H9 (cell line): ENCODE measurements around the gene LETMD1. TPM values are rescaled to one million over a fixed set of nuclear protein-coding genes. Genes with fewer than 3 reads are reported as not detected.

Source experiments
- DNase-seq: peaks from one replicate; pipeline ENCODE4 v3.0.0-alpha.2; 2017
- H2AFZ ChIP-seq: one replicate; pipeline ENCODE4 v1.6.1; 2013; ENCODE audit warnings: mild to moderate bottlenecking, low read length, control low read depth, moderate library complexity
- H2AK5ac ChIP-seq: 2 replicates; pipeline ENCODE4 v1.6.1; 2013; ENCODE audit warnings: low read length, control low read depth, mixed read lengths; ENCODE audit not compliant: insufficient read length
- H2BK120ac ChIP-seq: one replicate; pipeline ENCODE4 v1.6.1; 2013; ENCODE audit warnings: low read depth, mild to moderate bottlenecking, low read length, control low read depth, inconsistent platforms; ENCODE audit not compliant: poor library complexity, severe bottlenecking
- H2BK12ac ChIP-seq: 2 replicates; pipeline ENCODE4 v1.6.1; 2013; ENCODE audit warnings: low read length, control low read depth, mixed read lengths, low read depth; ENCODE audit not compliant: insufficient read length
- H2BK15ac ChIP-seq: 2 replicates; pipeline ENCODE4 v1.6.1; 2013; ENCODE audit warnings: low read depth, low read length, control low read depth
- H2BK20ac ChIP-seq: one replicate; pipeline ENCODE4 v1.6.1; 2013; ENCODE audit warnings: low read depth, mild to moderate bottlenecking, low read length, control low read depth, inconsistent platforms; ENCODE audit not compliant: poor library complexity, severe bottlenecking
- H2BK5ac ChIP-seq: 2 replicates; pipeline ENCODE4 v1.6.1; 2013; ENCODE audit warnings: low read length, control low read depth, mixed read lengths; ENCODE audit not compliant: insufficient read length
- H3K14ac ChIP-seq: 2 replicates; pipeline ENCODE4 v1.6.1; 2013; ENCODE audit warnings: low read length, control low read depth; ENCODE audit not compliant: insufficient read depth
- H3K18ac ChIP-seq: 2 replicates; pipeline ENCODE4 v1.6.1; 2013; ENCODE audit warnings: low read depth, mild to moderate bottlenecking, mixed read lengths, low read length, control low read depth; ENCODE audit not compliant: insufficient read length
- H3K23ac ChIP-seq: 2 replicates; pipeline ENCODE4 v1.6.1; 2013; ENCODE audit warnings: low read length, control low read depth, mixed read lengths, low read depth; ENCODE audit not compliant: insufficient read length
- H3K23me2 ChIP-seq: 2 replicates; pipeline ENCODE4 v1.6.1; 2013; ENCODE audit warnings: low read depth, mild to moderate bottlenecking, mixed read lengths, low read length, control low read depth; ENCODE audit not compliant: insufficient read length, poor library complexity, severe bottlenecking
- H3K27ac ChIP-seq: 2 replicates; pipeline ENCODE4 v1.5.1; 2013; ENCODE audit warnings: low read length, control low read depth, mixed read lengths, low read depth; ENCODE audit not compliant: insufficient read length
- H3K27me3 ChIP-seq: 2 replicates; pipeline ENCODE4 v1.6.1; 2013; ENCODE audit warnings: low read length, control low read depth, inconsistent platforms; ENCODE audit not compliant: insufficient read depth
- H3K4ac ChIP-seq: 2 replicates; pipeline ENCODE4 v1.6.1; 2013; ENCODE audit warnings: low read depth, mild to moderate bottlenecking, control low read depth, inconsistent platforms, low read length, moderate library complexity
- H3K4me1 ChIP-seq: 2 replicates; pipeline ENCODE4 v1.6.1; 2013; ENCODE audit warnings: low read length, control low read depth, inconsistent platforms; ENCODE audit not compliant: insufficient read depth
- H3K4me2 ChIP-seq: 2 replicates; pipeline ENCODE4 v1.6.1; 2013; ENCODE audit warnings: low read length, control low read depth, mixed read lengths; ENCODE audit not compliant: insufficient read length, insufficient read depth
- H3K56ac ChIP-seq: 2 replicates; pipeline ENCODE4 v1.6.1; 2013; ENCODE audit warnings: low read depth, mild to moderate bottlenecking, mixed read lengths, low read length, control low read depth; ENCODE audit not compliant: insufficient read length
- H3K79me1 ChIP-seq: 2 replicates; pipeline ENCODE4 v1.6.1; 2013; ENCODE audit warnings: low read depth, mild to moderate bottlenecking, moderate library complexity, low read length, control low read depth, inconsistent platforms; ENCODE audit not compliant: insufficient read depth, poor library complexity, severe bottlenecking
- H3K79me2 ChIP-seq: 2 replicates; pipeline ENCODE4 v1.6.1; 2013; ENCODE audit warnings: low read length, control low read depth, inconsistent platforms; ENCODE audit not compliant: insufficient read depth
- H3K9ac ChIP-seq: 2 replicates; pipeline ENCODE4 v1.6.1; 2013; ENCODE audit warnings: low read length, control low read depth, mixed read lengths; ENCODE audit not compliant: insufficient read length; ENCODE audit errors: extremely low read depth
- H3K9me3 ChIP-seq: one replicate; pipeline ENCODE4 v1.6.1; 2013; ENCODE audit warnings: low read depth, low read length, inconsistent platforms; ENCODE audit not compliant: control insufficient read depth
- H3T11ph ChIP-seq: one replicate; pipeline ENCODE4 v1.6.1; 2013; ENCODE audit warnings: mild to moderate bottlenecking, low read length, control low read depth, inconsistent platforms
- H4K20me1 ChIP-seq: one replicate; pipeline ENCODE4 v1.6.1; 2013; ENCODE audit not compliant: control insufficient read depth, insufficient read length, insufficient read depth
- H4K5ac ChIP-seq: 2 replicates; pipeline ENCODE4 v1.6.1; 2013; ENCODE audit warnings: low read depth, mild to moderate bottlenecking, mixed read lengths, low read length, control low read depth; ENCODE audit not compliant: insufficient read length
- H4K8ac ChIP-seq: replicated peaks from 2 replicates; pipeline ENCODE4 v1.6.1; 2013; ENCODE audit warnings: low read length, control low read depth, mixed read lengths, low read depth; ENCODE audit not compliant: insufficient read length
- H4K91ac ChIP-seq: 2 replicates; pipeline ENCODE4 v1.6.1; 2013; ENCODE audit warnings: low read depth, mild to moderate bottlenecking, moderate library complexity, mixed read lengths, low read length, control low read depth; ENCODE audit not compliant: insufficient read length
- H3K27ac Mint-ChIP-seq, 3 experiments: 2 replicates in 2 of 3; 3 replicates in 1 of 3; pipeline ENCODE4 v1.8.0; 2020 to 2021; ENCODE audit warnings: mixed read lengths in 3 of 3, mild to moderate bottlenecking in 1 of 3, moderate library complexity in 1 of 3
- H3K27me3 Mint-ChIP-seq: 2 replicates; pipeline ENCODE4 v1.8.0; 2021; ENCODE audit warnings: low read depth, mild to moderate bottlenecking, moderate library complexity, mixed read lengths
- H3K36me3 Mint-ChIP-seq, 3 experiments: 2 replicates in 2 of 3; 3 replicates in 1 of 3; pipeline ENCODE4 v1.8.0; 2020 to 2021; ENCODE audit warnings: low read depth in 3 of 3, mixed read lengths in 3 of 3; ENCODE audit not compliant: insufficient read depth in 1 of 3
- H3K4me1 Mint-ChIP-seq, 2 experiments: 2 replicates each; pipeline ENCODE4 v1.8.0; 2020; ENCODE audit warnings: mixed read lengths in 2 of 2
- H3K4me3 Mint-ChIP-seq, 2 experiments: 2 replicates in 1 of 2; 3 replicates in 1 of 2; pipeline ENCODE4 v1.8.0; 2020 to 2021; ENCODE audit warnings: mild to moderate bottlenecking in 2 of 2, mixed read lengths in 2 of 2, moderate library complexity in 1 of 2
- H3K9me3 Mint-ChIP-seq, 2 experiments: 2 replicates in 1 of 2; 3 replicates in 1 of 2; pipeline ENCODE4 v1.8.0; 2020; ENCODE audit warnings: mild to moderate bottlenecking in 2 of 2, mixed read lengths in 2 of 2, moderate library complexity in 1 of 2
- CTCF ChIP-seq: fragments of 200-600 bp; sonication (generic); conservative IDR thresholded peaks from 3 replicates; pipeline ENCODE4 v1.8.0; 2021; ENCODE audit warnings: antibody characterized with exemption, mild to moderate bottlenecking
- WGBS: extraction: QIAGEN DNeasy Blood & Tissue Kit; methylation state at CpG from one replicate; pipeline ENCODE4 v1.1.7; 2013; ENCODE audit warnings: missing lambda C conversion rate, low lambda C conversion rate, mixed read lengths; ENCODE audit not compliant: insufficient read length; ENCODE audit errors: extremely low coverage; 5-methylcytosine and 5-hydroxymethylcytosine counted together
- total RNA-seq: library from RNA; stranded (reverse); gene quantifications from 2 replicates; pipeline ENCODE4 v1.2.1, GENCODE V29; 2021

The LETMD1 gene
- total RNA-seq, 1 experiment from 2014 or later, result 34.9 TPM

- H3K14ac ChIP-seq, result no peak overlapping the region
- no peak overlapping the region for H3K27ac ChIP-seq
- H4K8ac ChIP-seq, result no peak overlapping the region
- H2BK12ac ChIP-seq, result no peak overlapping the region
- DNase-seq, result no peak
- Mint-ChIP-seq H3K36me3 (no peaks in the 10 kb centered on the region), H3K27me3 (peaks cover 4% of the 10 kb centered on the region), H3K27ac (peak overlapping the region in 2 of 3 experiments; percentile 2 to 14; a peak in 2 of 7 replicates), H3K4me3 (peak overlapping the region in 1 of 2 experiments; percentile 10; a peak in 3 of 5 replicates), H3K9me3 (no peaks in the 10 kb centered on the region), H3K4me1 (peaks cover 42 to 44% of the 10 kb centered on the region in 2 experiments)
- WGBS, result no CpG with 5 or more reads among the region's 15 CpGs
- peak overlapping the region; percentile 21 for H3K18ac ChIP-seq
- H3K56ac ChIP-seq, result no peak overlapping the region
- H4K91ac ChIP-seq, result no peak overlapping the region
- no peaks in the 10 kb centered on the region for H3K9me3 ChIP-seq
- H3K23me2 ChIP-seq, result peaks cover 5% of the 10 kb centered on the region
- peaks cover 3% of the 10 kb centered on the region; the same call in 1 of the 2 replicates for H3K4me1 ChIP-seq
- no peaks in the 10 kb centered on the region for H3K79me1 ChIP-seq
- no peak for TF ChIP-seq CTCF
- H3K27me3 ChIP-seq, result no peaks in the 10 kb centered on the region
- H3K9ac ChIP-seq, result no peak overlapping the region
- H2BK120ac ChIP-seq, result no peak overlapping the region
- peak overlapping the region; percentile 59 for H4K5ac ChIP-seq
- H2BK20ac ChIP-seq, result no peak overlapping the region
- 0 out of 2 replicates have a peak overlapping the region, but pooled peaks have one; percentile 59 for H2BK15ac ChIP-seq
- H3K79me2 ChIP-seq, result peaks cover 7% of the 10 kb centered on the region
- no peak overlapping the region for H2AFZ ChIP-seq
- no peak overlapping the region for H3T11ph ChIP-seq
- H3K4me2 ChIP-seq, result no peak overlapping the region
- no peak overlapping the region for H3K23ac ChIP-seq
- H3K4ac ChIP-seq, result no peak overlapping the region
- no peaks in the 10 kb centered on the region for H4K20me1 ChIP-seq
- no peak overlapping the region for H2AK5ac ChIP-seq
- no peak overlapping the region for H2BK5ac ChIP-seq
Observed at GRCh38 chr12:51027342-51027835, 20.7 kb upstream of the LETMD1 start.
